HG03064 (cell line): ENCODE results near the gene INPP4A.
"Not testable (repeated sequence)": the region's sequence is repeated elsewhere in the genome, so short reads cannot be mapped to it uniquely, and the experiment has no call there.

Source experiments
- ATAC-seq: cut with Tn5 transposase; IDR thresholded peaks from one replicate; pipeline ENCODE4 v1.9.1; 2021; ENCODE audit warnings: low read depth; ENCODE audit not compliant: unreplicated experiment

INPP4A gene

GRCh38 chr2:98572211-98572610, 127.6 kb downstream of the INPP4A start:
- ATAC-seq = no peak

GRCh38 chr2:98572676-98573075, 128.0 kb downstream of the INPP4A start:
- no peak for ATAC-seq

- ATAC-seq = no peak
Observed at GRCh38 chr2:98573426-98573825, 128.8 kb downstream of the INPP4A start.

GRCh38 chr2:98576666-98577312, 132.1 kb downstream of the INPP4A start:
- ATAC-seq = no peak

- no peak for ATAC-seq
Observed at GRCh38 chr2:98577313-98577712, 132.7 kb downstream of the INPP4A start.

GRCh38 chr2:98578231-98578630, 133.6 kb downstream of the INPP4A start:
- ATAC-seq = no peak

- ATAC-seq = no peak
Observed at GRCh38 chr2:98579926-98580325, 135.3 kb downstream of the INPP4A start.

- ATAC-seq = no peak
Observed at GRCh38 chr2:98580656-98581284, 136.1 kb downstream of the INPP4A start.

GRCh38 chr2:98582523-98582922, 137.9 kb downstream of the INPP4A start:
- no peak for ATAC-seq

- no peak for ATAC-seq
Observed at GRCh38 chr2:98583276-98583675, 138.6 kb downstream of the INPP4A start.

GRCh38 chr2:98583816-98584618, 139.4 kb downstream of the INPP4A start:
- ATAC-seq = no peak

- no peak for ATAC-seq
Observed at GRCh38 chr2:98585386-98585785, 140.7 kb downstream of the INPP4A start.

GRCh38 chr2:98586551-98587140, 142.0 kb downstream of the INPP4A start:
- ATAC-seq = no peak

- no peak for ATAC-seq
Observed at GRCh38 chr2:98588880-98589431, 144.3 kb downstream of the INPP4A start.

- no peak for ATAC-seq
Observed at GRCh38 chr2:98589489-98589888, 144.8 kb downstream of the INPP4A start.

GRCh38 chr2:98592565-98592964, 147.9 kb downstream of the INPP4A start:
- no peak for ATAC-seq

- not testable (repeated sequence) for ATAC-seq
Observed at GRCh38 chr2:98594665-98595064, 150.0 kb downstream of the INPP4A start.

- no peak for ATAC-seq
Observed at GRCh38 chr2:98598781-98599428, 154.2 kb downstream of the INPP4A start.

- ATAC-seq = no peak
Observed at GRCh38 chr2:98601532-98602132, 157.0 kb downstream of the INPP4A start.

- no peak for ATAC-seq
Observed at GRCh38 chr2:98604547-98604946, 159.9 kb downstream of the INPP4A start.
